GM11168 (cell line): Measurements from ENCODE around the gene TACR1.

Experiments
- in situ Hi-C: fragments of 300-500 bp; cut with MboI; formaldehyde crosslinking; loops from one replicate; pipeline ENCODE4 v1.12.0; 2022; ENCODE audit warnings: low sequenced_read_pairs; ENCODE audit not compliant: unreplicated experiment

TACR1 gene

GRCh38 chr2:75031171-75031570 is 168.1 kb downstream of the TACR1 start:
- in situ Hi-C loops = no loop called here

GRCh38 chr2:75030218-75031009 is 168.9 kb downstream of the TACR1 start:
- in situ Hi-C loops = no loop called here

GRCh38 chr2:75027886-75028285 is 171.4 kb downstream of the TACR1 start:
- in situ Hi-C loops = no loop called here

- in situ Hi-C loops = no loop called here
Observed at GRCh38 chr2:75025633-75026380, 173.5 kb downstream of the TACR1 start.

GRCh38 chr2:75025216-75025615 is 174.1 kb downstream of the TACR1 start:
- in situ Hi-C loops = no loop called here

GRCh38 chr2:75023666-75024455 is 175.5 kb downstream of the TACR1 start:
- in situ Hi-C loops = no loop called here

- in situ Hi-C loops = no loop called here
Observed at GRCh38 chr2:75022516-75022915, 176.8 kb downstream of the TACR1 start.

GRCh38 chr2:75021672-75022071 is 177.6 kb downstream of the TACR1 start:
- in situ Hi-C loops = no loop called here

GRCh38 chr2:75020476-75020875 is 178.8 kb downstream of the TACR1 start:
- in situ Hi-C loops = no loop called here

GRCh38 chr2:75019790-75020189 is 179.5 kb downstream of the TACR1 start:
- in situ Hi-C loops = no loop called here

- in situ Hi-C loops = no loop called here
Observed at GRCh38 chr2:75018162-75018561, 181.2 kb downstream of the TACR1 start.

GRCh38 chr2:75012080-75012479 is 187.2 kb downstream of the TACR1 start:
- in situ Hi-C loops = no loop called here

GRCh38 chr2:75010571-75010970 is 188.7 kb downstream of the TACR1 start:
- in situ Hi-C loops = no loop called here

GRCh38 chr2:75007819-75008218 is 191.5 kb downstream of the TACR1 start:
- in situ Hi-C loops = no loop called here

GRCh38 chr2:75007061-75007460 is 192.3 kb downstream of the TACR1 start:
- in situ Hi-C loops = no loop called here

- in situ Hi-C loops = no loop called here
Observed at GRCh38 chr2:75006041-75006440, 193.3 kb downstream of the TACR1 start.

GRCh38 chr2:75003773-75004172 is 195.5 kb downstream of the TACR1 start:
- in situ Hi-C loops = no loop called here

- in situ Hi-C loops = no loop called here
Observed at GRCh38 chr2:75003276-75003675, 196.0 kb downstream of the TACR1 start.

- in situ Hi-C loops = no loop called here
Observed at GRCh38 chr2:75002007-75002406, 197.3 kb downstream of the TACR1 start.

- in situ Hi-C loops = no loop called here
Observed at GRCh38 chr2:74999468-74999867, 199.9 kb downstream of the TACR1 start.
